A549 (cell line): ENCODE measurements around the gene TECR. TPM values are rescaled to one million over a fixed set of nuclear protein-coding genes. Genes with fewer than 3 reads are reported as not detected.
"Not testable (repeated sequence)": the region's sequence is repeated elsewhere in the genome, so short reads cannot be mapped to it uniquely, and the experiment has no call there.

ENCODE experiments used
- ATAC-seq, 2 experiments: fragments of 200-7000 bp in 1 of 2; fragments of >200 bp in 1 of 2; cut with Nextera tagmentation in 1 of 2; cut with Tn5 transposase in 1 of 2; 3 replicates each; pipeline versions ENCODE4 v1.8.0 to v1.9.1; 2018 to 2020; ENCODE audit warnings: mild to moderate bottlenecking in 1 of 2, moderate library complexity in 1 of 2
- CTCF ChIA-PET: fragments of 300-600 bp; sonication (Branson Sonifier 250); formaldehyde crosslinking; extraction: SDS; loops from one replicate; lab custom pipeline; 2021; ENCODE audit warnings: antibody characterized with exemption, inconsistent platforms; lab: Yijun Ruan, JAX
- POLR2A ChIA-PET: fragments of 350-600 bp; formaldehyde crosslinking; extraction: SDS; loops from one replicate; lab custom pipeline; 2021; ENCODE audit warnings: antibody characterized with exemption, inconsistent platforms; lab: Yijun Ruan, JAX
- DNase-seq, 2 experiments: peaks; one replicate each; pipeline versions ENCODE4 v3.0.0 to v3.0.0-alpha.2; 2011 to 2016; ENCODE audit warnings: low read depth in 1 of 2, low spot score in 1 of 2
- FAIRE-seq: peaks from 2 replicates; lab custom pipeline; 2011; peaks lifted over from hg19 to GRCh38; lab: Jason Lieb, UNC
- H3K27ac ChIP-seq, 2 experiments: fragments of >200 bp; sonication (Bioruptor Twin); formaldehyde crosslinking; 3 replicates each; pipeline ENCODE4 v1.5.1; 2016 to 2017
- H3K4me1 ChIP-seq: fragments of >200 bp; sonication (Bioruptor Twin); formaldehyde crosslinking; 3 replicates; pipeline ENCODE4 v1.6.1; 2016
- H3K4me2 ChIP-seq: fragments of >200 bp; sonication (Bioruptor Twin); formaldehyde crosslinking; 3 replicates; pipeline ENCODE4 v1.6.1; 2016
- H3K4me3 ChIP-seq: fragments of >200 bp; sonication (Bioruptor Twin); formaldehyde crosslinking; 3 replicates; pipeline ENCODE4 v1.5.1; 2016
- H3K9me3 ChIP-seq: fragments of >200 bp; sonication (Bioruptor Twin); formaldehyde crosslinking; 3 replicates; pipeline ENCODE4 v1.6.1; 2016
- CEBPB ChIP-seq, 2 experiments: fragments of >200 bp in 1 of 2; sonication (Bioruptor Twin) in 1 of 2; formaldehyde crosslinking in 1 of 2; IDR thresholded peaks; 2 replicates each; pipeline ENCODE4 v1.6.1; 2012 to 2016
- CTCF ChIP-seq: fragments of >200 bp; sonication (Bioruptor Twin); formaldehyde crosslinking; IDR thresholded peaks from 3 replicates; pipeline ENCODE4 v1.5.1; 2016
- E2F6 ChIP-seq: IDR thresholded peaks from 2 replicates; pipeline ENCODE4 v1.6.1; 2012; ENCODE audit warnings: low read depth, borderline replicate concordance
- FOSL2 ChIP-seq, 2 experiments: fragments of 450-650 bp in 1 of 2; fragments of >200 bp in 1 of 2; sonication (Bioruptor Twin) in 1 of 2; formaldehyde crosslinking; IDR thresholded peaks; 2 replicates each; pipeline versions ENCODE4 v1.5.0 to v1.6.1; 2016 to 2020; ENCODE audit warnings: mild to moderate bottlenecking in 1 of 2, moderate library complexity in 1 of 2
- FOXS1 ChIP-seq: fragments of 250-450 bp; sonication (Bioruptor Pico); IDR thresholded peaks from 2 replicates; pipeline ENCODE4 v1.5.0; 2020; ENCODE audit warnings: mild to moderate bottlenecking, moderate library complexity
- HES2 ChIP-seq: fragments of >200 bp; sonication (Bioruptor Twin); formaldehyde crosslinking; IDR thresholded peaks from 2 replicates; pipeline ENCODE4 v1.6.1; 2016
- HMGXB4 ChIP-seq: fragments of 250-450 bp; sonication (Bioruptor Pico); IDR thresholded peaks from 2 replicates; pipeline ENCODE4 v1.5.0; 2021; ENCODE audit warnings: mild to moderate bottlenecking, moderate library complexity, borderline replicate concordance
- HOXB13 ChIP-seq: fragments of 250-450 bp; sonication (Bioruptor Pico); IDR thresholded peaks from 2 replicates; pipeline ENCODE4 v1.5.0; 2020; ENCODE audit warnings: low read depth, mild to moderate bottlenecking, moderate library complexity
- JUNB ChIP-seq: fragments of >200 bp; sonication (Bioruptor Twin); formaldehyde crosslinking; IDR thresholded peaks from 2 replicates; pipeline ENCODE4 v1.6.1; 2016
- MAFK ChIP-seq: fragments of 450-650 bp; IDR thresholded peaks from 2 replicates; pipeline ENCODE4 v1.6.1; 2014; ENCODE audit not compliant: partially characterized antibody
- NPAS2 ChIP-seq: fragments of 250-450 bp; sonication (Bioruptor Pico); IDR thresholded peaks from 2 replicates; pipeline ENCODE4 v1.8.0; 2022; ENCODE audit warnings: mild to moderate bottlenecking, moderate library complexity, borderline replicate concordance
- RCOR1 ChIP-seq: fragments of 150-350 bp; IDR thresholded peaks from 2 replicates; pipeline ENCODE4 v1.6.1; 2014; ENCODE audit warnings: antibody characterized with exemption, low read length, low read depth
- REST ChIP-seq: fragments of 200-600 bp; sonication (generic); IDR thresholded peaks from 2 replicates; pipeline ENCODE4 v1.6.1; 2016; ENCODE audit warnings: antibody characterized with exemption, mild to moderate bottlenecking, moderate library complexity
- RNF2 ChIP-seq: fragments of 200-600 bp; sonication (generic); IDR thresholded peaks from 2 replicates; pipeline ENCODE4 v1.6.1; 2016; ENCODE audit warnings: low read depth, mild to moderate bottlenecking, antibody characterized with exemption, moderate library complexity, borderline replicate concordance
- SMC3 ChIP-seq: fragments of >200 bp; sonication (Bioruptor Twin); formaldehyde crosslinking; IDR thresholded peaks from 3 replicates; pipeline ENCODE4 v1.6.1; 2018; ENCODE audit warnings: inconsistent platforms
- TFCP2L1 ChIP-seq: fragments of 250-450 bp; sonication (Bioruptor Pico); IDR thresholded peaks from 2 replicates; pipeline ENCODE4 v1.5.0; 2021; ENCODE audit warnings: mild to moderate bottlenecking
- USF2 ChIP-seq: fragments of 450-650 bp; IDR thresholded peaks from 2 replicates; pipeline ENCODE4 v1.6.1; 2014; ENCODE audit warnings: antibody characterized with exemption
- WGBS: methylation state at CpG from one replicate; pipeline ENCODE4 v1.1.6; 2017; ENCODE audit errors: missing lambda C conversion rate; 5-methylcytosine and 5-hydroxymethylcytosine counted together
- polyA plus RNA-seq, 4 experiments: library from polyadenylated mRNA; depleted of rRNA in 3 of 4; stranded (reverse); fragments of >200 nt; fragmentation: RNase III in 1 of 4; extraction: RNeasy Plus Mini Kit Qiagen cat#74134 plus additional on column Dnase treatment in 1 of 4; gene quantifications; 2 replicates in 3 of 4; 3 replicates in 1 of 4; pipeline ENCODE4 v1.2.3, GENCODE V29; 2011 to 2017

The TECR gene
- polyA plus RNA-seq, 2 of the 4 experiments (the other 2 are of a cell fraction): 87.7 to 139 TPM

GRCh38 chr19:14585187-14585586, 55.8 kb downstream of the TECR start:
- FAIRE-seq; H3K4me1 ChIP-seq; DNase-seq; H3K27ac ChIP-seq; H3K9me3 ChIP-seq; H3K4me2 ChIP-seq; CTCF ChIA-PET; H3K4me3 ChIP-seq; TF ChIP-seq FOSL2 (IDR thresholded peaks at IDR 0.05): not testable (repeated sequence)
- TF ChIP-seq FOSL2 (CRISPR knock-in tag; IDR thresholded peaks at IDR 0.05): peak; percentile 20; the same call in 1 of the 2 replicates
- ATAC-seq: peak; percentile 53 to 68; a peak in 2 of 6 replicates
- POLR2A ChIA-PET: interaction anchor here (0.5 kb wide), 1 partner anchor 91 kb away, joined by 4 read pairs; no protein-coding TSS in a partner anchor
- 5% methylated on average over 3 of the region's 3 CpGs for WGBS

GRCh38 chr19:14589433-14589832, 60.0 kb downstream of the TECR start:
- H3K4me1 ChIP-seq, CTCF ChIA-PET, POLR2A ChIA-PET, H3K27ac ChIP-seq, ATAC-seq, H3K4me3 ChIP-seq, H3K9me3 ChIP-seq, FAIRE-seq, DNase-seq, H3K4me2 ChIP-seq: not testable (repeated sequence)
- 33% methylated on average over 1 of the region's 4 CpGs for WGBS

GRCh38 chr19:14595558-14595957, 66.2 kb downstream of the TECR start:
- ATAC-seq (no peak), FAIRE-seq (no peak), DNase-seq (no peak)
- H3K4me3 ChIP-seq: no peak overlapping the region
- no peaks in the 10 kb centered on the region for H3K9me3 ChIP-seq
- WGBS: 2% methylated on average over 3 of the region's 3 CpGs
- TF ChIP-seq HES2: no peak
- TF ChIP-seq HMGXB4 (CRISPR knock-in tag): no peak
- TF ChIP-seq E2F6: no peak
- TF ChIP-seq FOSL2 (IDR thresholded peaks at IDR 0.05): no peak
- TF ChIP-seq FOSL2 (CRISPR knock-in tag; IDR thresholded peaks at IDR 0.05): no peak
- no peak for TF ChIP-seq USF2
- no peak for TF ChIP-seq CEBPB (IDR thresholded peaks at IDR 0.05)
- no peak for TF ChIP-seq JUNB
- no peak for TF ChIP-seq RCOR1
- no peak for TF ChIP-seq FOXS1 (CRISPR knock-in tag)
- no peak for TF ChIP-seq TFCP2L1
- TF ChIP-seq SMC3: no peak
- no peak for TF ChIP-seq HOXB13
- H3K27ac ChIP-seq: no peak overlapping the region
- no peaks in the 10 kb centered on the region for H3K4me1 ChIP-seq
- ChIA-PET POLR2A (no interaction called here), CTCF (no interaction called here)
- H3K4me2 ChIP-seq: no peak overlapping the region

- CTCF ChIA-PET: no interaction called here
- ATAC-seq (no peak), FAIRE-seq (no peak), DNase-seq (no peak)
- Histone ChIP-seq H3K4me3 (no peak overlapping the region), H3K27ac (no peak overlapping the region), H3K4me1 (no peaks in the 10 kb centered on the region), H3K4me2 (no peak overlapping the region), H3K9me3 (no peaks in the 10 kb centered on the region)
- WGBS: 33% methylated on average over 8 of the region's 8 CpGs
- POLR2A ChIA-PET: no interaction called here
- TF ChIP-seq NPAS2 (CRISPR knock-in tag) (no peak), SMC3 (no peak), MAFK (no peak), REST (no peak), RNF2 (no peak), USF2 (no peak), CTCF (no peak), RCOR1 (no peak)
Measured at GRCh38 chr19:14599548-14600147, 70.3 kb downstream of the TECR start.
